ENCODE results near the gene ATP2B3. TPM values are rescaled to one million over a fixed set of nuclear protein-coding genes. Genes with fewer than 3 reads are reported as not detected.

The ATP2B3 gene
- total and polyA plus RNA-seq, 9 of the 15 experiments (the other 6 are each of a cell fraction or from before 2014, with no cell fraction given), result 0.04 TPM; not detected in 8

DNA sequence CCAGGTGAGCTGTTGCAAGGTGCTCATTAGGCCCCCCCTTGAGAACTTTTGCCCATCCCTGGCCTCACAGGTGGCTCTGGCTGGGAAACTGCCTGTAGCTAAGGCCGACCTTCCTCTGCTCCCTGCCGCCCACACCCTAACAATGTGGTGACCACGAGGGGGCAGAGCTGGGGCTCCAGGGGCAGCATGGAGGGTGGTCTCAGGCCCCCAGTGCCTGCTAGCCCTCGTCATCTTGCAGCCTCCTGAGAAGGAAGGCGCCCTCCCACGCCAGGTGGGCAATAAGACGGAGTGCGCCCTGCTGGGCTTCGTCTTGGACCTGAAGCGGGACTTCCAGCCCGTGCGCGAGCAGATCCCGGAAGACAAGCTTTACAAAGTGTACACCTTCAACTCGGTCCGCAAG, 32.4 kb downstream of the ATP2B3 start:
- Histone ChIP-seq H3K36me3 (ENCODE audit: control insufficient read depth, insufficient read depth, low read length) (no peaks in the 10 kb centered on the region), H3K4me1 (replicated peaks in 1 of 2; ENCODE audit: control insufficient read depth in 2 of 2, insufficient read depth in 2 of 2, low read length in 2 of 2) (peaks cover 0 to 37% of the 10 kb centered on the region in 2 experiments; a peak in 3 of 5 replicates), H3K27me3 (ENCODE audit: control insufficient read depth in 2 of 2, insufficient read depth in 2 of 2, low read length in 2 of 2) (peaks cover 9 to 65% of the 10 kb centered on the region in 2 experiments; a peak in 4 of 5 replicates), H3K4me2 (ENCODE audit: insufficient read depth, low read length) (no peak overlapping the region), H3K9ac (ENCODE audit: insufficient read depth in 1 of 2, low read depth in 2 of 2, low read length in 2 of 2) (no peak overlapping the region), H4K20me1 (replicated peaks; ENCODE audit: control insufficient read depth, insufficient read depth, low read length) (no peaks in the 10 kb centered on the region), H3K9me3 (replicated peaks; ENCODE audit: control insufficient read depth, insufficient read depth, low read depth, low read length) (no peaks in the 10 kb centered on the region), H3K9me1 (ENCODE audit: control insufficient read depth, insufficient read depth, low read length) (no peaks in the 10 kb centered on the region), H2AFZ (ENCODE audit: low read depth, low read length) (no peak overlapping the region), H3K27ac (ENCODE audit: extremely low read depth, low read depth, low read length) (no peak overlapping the region), H3K4me3 (no peak overlapping the region), H3K79me2 (ENCODE audit: control insufficient read depth, insufficient read depth, low read length) (no peaks in the 10 kb centered on the region)
- peak in 1 of 4 experiments; percentile 20 for DNase-seq (ENCODE audit: extremely low read depth in 1 of 4, low spot score in 3 of 4)
- WGBS (ENCODE audit: insufficient coverage, low coverage, missing lambda C conversion rate), result 52% methylated on average over 12 of the region's 16 CpGs
- no TSS peak for BruUV-seq (replicated peaks)
- FAIRE-seq, result no peak
- peak; percentile 51; the same call in 2 of the 3 replicates for ATAC-seq
- ChIA-PET POLR2A (interaction anchor here (0.6 to 0.8 kb wide), 5 partner anchors 14 to 450 kb away, joined by 3 to 4 read pairs (median 4); no protein-coding TSS in a partner anchor), CTCF (ENCODE audit: low intra/inter-chr PET ratio) (no interaction called here)
- intact Hi-C loops (cut with micrococcal nuclease) (loop anchor here (5.0 kb wide), 1 partner anchor 57 kb away; no protein-coding TSS in a partner anchor), in situ Hi-C loops (cut with MboI) (loop anchor here (5.0 kb wide), 1 partner anchor 117 kb away; no protein-coding TSS in a partner anchor)
- TF ChIP-seq NR2C2 (CRISPR knock-in tag; IDR thresholded peaks at IDR 0.05), result no peak
- TF ChIP-seq NR2C2 (tag; IDR thresholded peaks at IDR 0.05), result no peak
- TF ChIP-seq PHB (CRISPR knock-in tag; IDR thresholded peaks at IDR 0.05), result no peak
- no peak for TF ChIP-seq SMARCC2 (IDR thresholded peaks at IDR 0.05; ENCODE audit: low read depth)
- TF ChIP-seq L3MBTL2 (IDR thresholded peaks at IDR 0.05), result peak; percentile 29; the same call in 1 of the 2 replicates
- no peak for TF ChIP-seq NFATC3 (IDR thresholded peaks at IDR 0.05)
- TF ChIP-seq EGR1 (conservative IDR thresholded peaks at IDR 0.05), result peak; percentile 32
- no peak for TF ChIP-seq POLR2AphosphoS2 (IDR thresholded peaks at IDR 0.05; ENCODE audit: low read length)
- no peak for TF ChIP-seq SMARCA5 (IDR thresholded peaks at IDR 0.05)
- TF ChIP-seq, protein P1, sequence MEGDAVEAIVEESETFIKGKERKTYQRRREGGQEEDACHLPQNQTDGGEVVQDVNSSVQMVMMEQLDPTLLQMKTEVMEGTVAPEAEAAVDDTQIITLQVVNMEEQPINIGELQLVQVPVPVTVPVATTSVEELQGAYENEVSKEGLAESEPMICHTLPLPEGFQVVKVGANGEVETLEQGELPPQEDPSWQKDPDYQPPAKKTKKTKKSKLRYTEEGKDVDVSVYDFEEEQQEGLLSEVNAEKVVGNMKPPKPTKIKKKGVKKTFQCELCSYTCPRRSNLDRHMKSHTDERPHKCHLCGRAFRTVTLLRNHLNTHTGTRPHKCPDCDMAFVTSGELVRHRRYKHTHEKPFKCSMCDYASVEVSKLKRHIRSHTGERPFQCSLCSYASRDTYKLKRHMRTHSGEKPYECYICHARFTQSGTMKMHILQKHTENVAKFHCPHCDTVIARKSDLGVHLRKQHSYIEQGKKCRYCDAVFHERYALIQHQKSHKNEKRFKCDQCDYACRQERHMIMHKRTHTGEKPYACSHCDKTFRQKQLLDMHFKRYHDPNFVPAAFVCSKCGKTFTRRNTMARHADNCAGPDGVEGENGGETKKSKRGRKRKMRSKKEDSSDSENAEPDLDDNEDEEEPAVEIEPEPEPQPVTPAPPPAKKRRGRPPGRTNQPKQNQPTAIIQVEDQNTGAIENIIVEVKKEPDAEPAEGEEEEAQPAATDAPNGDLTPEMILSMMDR (IDR thresholded peaks at IDR 0.05 in 2 of 3, conservative IDR thresholded peaks at IDR 0.05 in 1 of 3; ENCODE audit: insufficient read depth in 2 of 3, low read depth in 1 of 3, low read length in 3 of 3), result peak in 2 of 3 experiments; percentile 30 to 45; a peak in 4 of 6 replicates
- no peak for TF ChIP-seq TARDBP (IDR thresholded peaks at IDR 0.05)
- no peak for TF ChIP-seq KLF13 (tag; IDR thresholded peaks at IDR 0.05; ENCODE audit: borderline replicate concordance, low read depth)

Data from K562 (cell line).